HG03045 (cell line): ENCODE results near the gene ALKBH3.

Experiments used
- ATAC-seq: cut with Tn5 transposase; IDR thresholded peaks from one replicate; pipeline ENCODE4 v1.9.1; 2021; ENCODE audit warnings: mild to moderate bottlenecking, moderate library complexity; ENCODE audit not compliant: unreplicated experiment

The ALKBH3 gene

DNA sequence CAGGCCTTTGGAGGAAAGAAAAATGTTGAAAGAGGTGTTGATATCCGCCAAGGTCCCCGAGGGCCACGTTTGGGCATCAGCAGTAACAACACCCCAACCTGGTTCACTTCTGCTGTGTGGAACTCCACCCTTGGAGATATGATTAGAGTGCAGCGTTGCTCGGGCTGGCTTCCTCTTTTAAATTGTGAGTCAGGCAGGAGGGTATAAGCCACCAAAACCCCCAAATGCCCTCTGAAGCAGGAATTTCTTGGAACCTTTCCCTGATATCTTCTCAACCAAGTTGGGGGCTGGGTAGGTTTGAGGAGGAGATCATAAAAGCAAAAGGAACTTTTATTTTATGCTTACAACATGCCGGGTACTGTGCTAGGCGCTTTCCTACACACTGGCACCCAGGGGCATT, 55.4 kb downstream of the ALKBH3 start:
- no peak for ATAC-seq

DNA sequence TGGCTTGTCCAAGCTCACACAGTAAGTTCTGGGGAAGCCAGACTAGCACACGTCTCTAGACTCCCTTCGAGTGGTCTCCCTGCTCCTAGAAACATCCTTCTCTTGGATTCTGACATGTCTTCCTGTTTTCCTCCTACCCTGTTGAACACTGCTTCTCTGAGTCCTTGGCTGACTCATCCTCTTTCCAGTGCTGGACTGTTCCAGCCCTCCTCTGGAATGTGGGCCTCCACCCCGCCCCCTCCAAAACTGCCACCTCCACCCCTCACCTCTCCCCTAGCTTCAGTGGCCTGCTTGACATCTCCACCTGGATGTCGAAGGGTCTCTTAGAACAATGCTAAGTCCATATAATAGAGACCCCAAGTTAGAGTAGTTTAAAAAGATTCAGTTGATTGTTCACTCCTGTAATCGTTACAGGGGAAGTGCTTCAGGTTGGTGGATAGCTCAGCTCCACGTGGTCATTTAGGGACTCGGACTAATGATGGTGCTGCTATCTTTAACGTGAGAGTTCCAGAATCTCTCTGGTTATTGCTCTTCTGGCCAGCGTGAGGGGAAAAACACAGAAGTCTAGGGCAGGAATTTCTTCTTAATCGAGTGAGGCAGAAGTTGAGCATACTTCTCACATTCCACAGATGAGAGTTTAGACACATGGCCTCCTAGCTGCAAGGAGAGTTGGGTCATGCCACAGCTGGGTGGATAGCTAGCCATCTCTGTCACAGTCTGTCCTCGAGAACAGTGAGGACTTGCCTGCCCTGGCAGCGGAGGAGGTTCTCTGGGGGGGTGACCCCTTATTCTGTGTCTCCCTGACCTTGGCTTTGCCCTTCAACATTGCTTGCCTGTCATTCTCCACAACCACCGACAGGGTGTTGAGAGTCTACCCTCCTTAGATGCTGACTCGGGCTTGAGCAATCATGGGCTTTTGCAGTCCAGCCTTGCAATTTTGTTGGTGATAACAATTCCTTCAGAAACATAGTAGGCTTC, 57.1 kb downstream of the ALKBH3 start:
- no peak for ATAC-seq

DNA sequence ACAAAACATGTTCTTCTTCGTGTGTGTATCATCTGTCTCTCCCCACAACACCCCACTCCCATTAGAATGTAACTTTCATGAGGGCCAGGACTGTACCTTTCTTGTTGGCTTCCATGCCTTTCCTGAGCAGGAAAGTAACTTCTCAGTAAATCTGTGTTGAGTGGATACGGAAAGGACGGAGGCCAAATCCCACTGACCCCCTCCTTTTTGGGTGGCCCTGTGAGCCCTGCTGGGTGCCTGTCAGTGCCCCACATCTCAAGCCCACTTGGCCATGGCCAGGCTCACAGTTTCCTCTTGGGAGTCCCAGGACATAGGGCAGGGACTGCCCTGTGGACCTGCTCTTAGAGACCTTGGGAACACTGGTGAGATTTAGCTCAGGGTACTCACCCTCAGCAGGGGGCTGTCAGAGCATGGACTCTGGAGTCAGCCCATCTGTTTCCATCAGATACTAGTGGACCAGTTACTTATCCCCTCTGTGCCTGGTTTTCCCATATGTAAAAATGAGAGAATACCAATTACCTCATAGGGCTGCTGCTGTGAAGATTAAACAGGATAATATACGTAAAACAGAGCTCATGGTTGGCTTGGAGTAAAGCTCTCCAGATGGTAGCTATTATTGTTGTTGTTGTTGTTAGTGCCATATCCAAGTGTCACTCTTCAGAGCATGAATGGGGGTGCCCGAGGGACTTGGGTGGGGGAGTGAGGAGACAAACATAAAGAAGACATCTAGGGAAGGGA, 60.8 kb downstream of the ALKBH3 start:
- ATAC-seq: no peak

DNA sequence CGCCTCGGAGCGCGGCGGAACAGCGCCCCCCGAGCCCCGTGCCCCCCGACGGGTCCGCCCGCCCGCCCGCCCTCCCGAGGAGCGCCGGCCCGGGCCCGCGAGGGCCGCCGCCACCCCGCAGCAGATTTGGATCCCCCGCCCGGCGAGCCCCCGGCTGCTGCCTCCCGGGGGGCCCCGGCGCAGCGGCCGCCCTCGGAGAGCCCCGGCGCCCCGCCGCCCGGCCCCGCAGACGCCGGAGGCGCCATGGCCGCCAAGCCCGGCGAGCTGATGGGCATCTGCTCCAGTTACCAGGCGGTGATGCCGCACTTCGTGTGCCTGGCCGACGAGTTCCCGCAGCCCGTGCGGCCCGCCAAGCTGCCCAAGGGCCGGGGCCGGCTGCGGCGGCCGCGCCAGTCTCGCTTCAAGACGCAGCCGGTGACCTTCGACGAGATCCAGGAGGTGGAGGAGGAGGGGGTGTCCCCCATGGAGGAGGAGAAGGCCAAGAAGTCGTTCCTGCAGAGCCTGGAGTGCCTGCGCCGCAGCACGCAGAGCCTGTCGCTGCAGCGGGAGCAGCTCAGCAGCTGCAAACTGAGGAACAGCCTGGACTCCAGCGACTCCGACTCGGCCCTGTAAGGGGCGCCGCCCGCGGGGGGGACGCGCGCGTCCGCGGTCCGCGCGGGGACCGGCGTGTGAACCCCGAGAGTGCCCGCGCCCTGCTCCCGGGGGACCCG, 62.2 kb downstream of the ALKBH3 start:
- no peak for ATAC-seq

DNA sequence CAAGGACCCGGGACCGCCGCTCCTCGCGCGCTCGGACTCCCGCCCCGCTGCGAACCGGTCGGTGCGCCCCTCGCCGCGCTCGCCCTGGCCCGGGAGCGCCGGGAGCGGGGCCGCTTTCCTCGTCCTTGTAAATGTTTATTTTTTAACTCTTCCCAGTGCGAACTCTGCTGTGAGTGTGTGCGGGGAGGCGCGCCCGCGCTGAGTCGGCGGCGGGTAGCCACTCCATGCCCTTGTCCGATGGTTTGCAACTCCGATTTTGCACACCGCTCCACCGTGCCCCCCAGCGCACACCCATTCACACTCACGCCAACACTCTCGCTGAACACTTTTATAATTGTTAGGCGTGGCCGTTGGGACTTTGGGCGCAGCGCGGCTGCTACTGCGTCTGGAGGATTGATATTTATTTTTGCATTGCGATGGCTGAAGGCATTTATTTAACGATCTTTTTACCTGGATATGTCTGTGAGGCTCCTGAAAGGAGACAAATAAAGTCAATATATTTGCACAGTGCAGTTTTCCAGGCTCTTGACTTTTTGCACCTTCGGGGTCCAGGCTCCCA, 62.8 kb downstream of the ALKBH3 start:
- no peak for ATAC-seq

DNA sequence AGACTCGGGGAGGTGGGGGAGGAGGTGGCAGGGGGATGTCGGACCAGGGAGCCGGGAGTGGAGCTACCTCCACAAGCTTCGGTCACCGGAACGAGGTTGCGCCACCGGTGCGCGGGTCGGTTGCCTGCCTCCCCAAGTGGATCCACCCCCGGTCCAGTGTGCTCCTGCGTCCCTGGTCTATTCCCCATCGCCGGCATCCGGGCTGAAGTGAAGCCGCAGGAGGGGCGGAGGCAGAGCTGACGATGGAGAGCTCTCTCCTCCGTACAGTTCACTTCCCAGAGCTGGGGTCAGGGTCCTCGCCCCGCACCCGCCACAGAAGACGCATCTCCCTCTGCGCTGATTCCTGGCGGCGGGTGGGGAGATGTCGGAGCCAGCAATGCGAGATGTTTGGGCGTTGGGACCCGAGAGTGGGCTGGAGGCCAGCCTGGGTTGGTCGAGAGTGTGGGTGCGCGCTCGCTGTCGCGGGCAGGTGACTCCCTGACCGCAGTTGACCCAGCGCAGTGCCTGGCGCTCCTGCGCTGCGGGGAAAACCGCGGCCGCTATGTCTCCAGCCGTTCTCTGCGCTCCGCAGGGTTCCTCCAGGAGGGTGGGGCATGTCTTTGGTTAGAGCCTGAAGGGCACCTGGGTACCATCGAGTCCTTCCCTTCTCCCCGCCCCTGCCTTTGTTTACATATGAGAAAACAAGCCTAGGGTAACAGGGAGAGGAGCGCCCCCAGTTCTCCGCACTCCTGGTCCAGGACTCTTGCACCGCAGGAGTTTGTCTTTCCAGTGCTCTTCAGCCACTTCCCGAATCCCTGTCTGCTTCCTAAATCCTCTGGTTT, 63.5 kb downstream of the ALKBH3 start:
- ATAC-seq: no peak

DNA sequence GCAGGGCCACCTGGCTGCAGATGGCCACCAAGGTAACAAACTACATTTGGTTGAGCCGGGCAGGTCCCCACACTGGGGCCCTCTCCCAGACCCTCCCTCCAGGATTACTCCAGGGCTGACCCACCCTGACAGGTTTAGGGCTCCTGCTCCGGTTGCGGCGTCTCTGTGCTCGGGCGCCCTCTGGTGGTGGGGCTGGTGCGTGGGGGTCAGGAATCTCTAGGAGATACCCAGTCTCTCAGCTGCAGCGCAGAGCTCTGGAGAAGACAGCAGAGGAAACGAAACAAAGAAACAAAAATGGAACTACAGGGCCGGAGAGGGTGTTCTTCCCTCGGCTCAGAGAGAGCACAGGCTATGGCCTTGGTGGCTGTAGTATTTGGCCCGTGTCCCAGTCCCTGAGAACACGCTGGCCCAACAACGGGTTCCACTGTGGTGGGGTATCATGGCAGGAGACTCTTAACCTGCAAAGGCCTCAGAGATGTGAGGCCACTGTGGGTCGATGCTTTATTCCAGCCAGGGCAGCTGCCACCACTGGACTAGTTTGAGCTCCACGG, 64.2 kb downstream of the ALKBH3 start:
- ATAC-seq: no peak

DNA sequence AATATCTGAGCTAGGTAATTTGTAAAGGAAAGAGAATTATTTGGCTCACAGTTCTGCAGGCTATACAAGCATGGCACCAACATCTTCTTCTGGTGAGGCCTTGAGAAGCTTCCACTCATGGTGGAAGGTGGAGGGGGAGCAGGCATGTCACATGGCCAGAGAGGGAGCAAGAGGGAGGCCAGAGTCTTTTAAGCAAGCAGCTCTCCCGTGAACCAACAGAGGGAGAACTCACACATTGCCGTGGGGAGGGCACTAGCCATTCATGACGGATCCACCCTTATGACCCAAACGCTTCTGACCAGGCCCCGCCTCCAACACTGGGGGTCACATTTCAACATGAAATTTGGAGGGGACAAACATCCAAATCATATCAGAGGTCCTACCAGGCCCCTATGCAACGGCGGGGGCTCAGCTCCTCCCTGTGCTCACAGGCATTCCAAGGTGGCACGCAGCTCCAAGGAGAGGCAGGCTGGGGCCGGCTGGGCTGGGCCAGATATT, 66.4 kb downstream of the ALKBH3 start:
- no peak for ATAC-seq

DNA sequence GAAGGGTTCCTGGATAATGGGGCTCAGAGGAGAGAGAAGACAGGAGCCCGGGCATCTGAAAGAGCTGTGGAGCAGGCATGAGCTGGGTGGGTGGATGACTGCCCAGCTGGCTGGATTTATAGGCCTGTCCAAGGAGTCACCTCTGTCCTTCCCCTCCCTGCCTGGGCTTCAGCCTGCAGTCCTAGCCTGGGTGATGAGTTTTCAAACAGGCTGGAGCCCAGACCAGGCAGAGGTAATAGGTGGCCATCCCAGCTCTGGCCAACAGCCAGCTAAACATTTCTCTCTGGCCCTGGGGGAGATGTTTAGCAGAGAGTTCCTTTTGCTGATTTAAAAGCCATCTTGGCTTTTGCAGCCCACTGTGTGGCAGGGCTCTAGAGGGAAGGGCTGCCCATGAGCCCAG, 67.2 kb downstream of the ALKBH3 start:
- ATAC-seq: no peak

DNA sequence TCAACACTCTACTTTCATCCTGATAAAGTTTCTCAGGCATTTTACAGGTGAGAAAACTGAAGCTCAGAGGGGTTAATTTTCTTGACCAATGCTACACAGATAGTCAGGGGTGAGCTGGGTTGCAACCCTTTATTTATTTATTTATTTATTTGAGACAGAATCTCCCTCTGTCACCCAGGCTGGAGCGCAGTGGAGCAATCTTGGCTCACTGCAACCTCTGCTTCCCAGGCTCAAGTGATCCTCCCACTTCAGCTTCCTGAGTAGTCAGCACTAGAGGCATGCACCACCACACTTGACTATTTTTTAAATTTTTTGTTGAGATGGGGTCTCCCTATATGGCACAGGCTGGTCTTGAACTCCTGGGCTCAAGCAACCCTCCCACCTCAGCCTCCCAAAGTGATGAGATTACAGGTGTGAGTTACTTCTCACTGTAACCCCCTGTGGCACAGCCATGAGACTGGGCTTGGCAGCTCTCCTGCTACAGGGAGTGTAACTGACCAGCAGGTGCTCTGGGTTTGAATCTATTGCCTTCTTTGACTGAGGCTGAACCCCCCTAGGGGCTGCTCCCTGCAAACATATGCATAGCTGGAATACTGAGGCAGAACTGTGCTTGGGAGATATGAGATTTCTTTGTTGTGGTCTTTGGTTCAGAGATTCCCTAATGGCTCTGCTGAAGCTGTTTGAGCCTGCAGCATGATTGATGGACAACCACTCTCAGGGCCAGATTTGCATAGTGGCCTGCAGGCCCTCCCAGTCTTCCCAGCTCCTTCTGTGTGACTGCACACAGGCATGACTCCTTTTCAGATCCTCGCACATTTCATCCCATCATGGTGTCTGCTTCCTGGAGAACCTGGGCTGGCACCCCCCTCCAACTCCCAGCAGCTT, 68.0 kb downstream of the ALKBH3 start:
- no peak for ATAC-seq

DNA sequence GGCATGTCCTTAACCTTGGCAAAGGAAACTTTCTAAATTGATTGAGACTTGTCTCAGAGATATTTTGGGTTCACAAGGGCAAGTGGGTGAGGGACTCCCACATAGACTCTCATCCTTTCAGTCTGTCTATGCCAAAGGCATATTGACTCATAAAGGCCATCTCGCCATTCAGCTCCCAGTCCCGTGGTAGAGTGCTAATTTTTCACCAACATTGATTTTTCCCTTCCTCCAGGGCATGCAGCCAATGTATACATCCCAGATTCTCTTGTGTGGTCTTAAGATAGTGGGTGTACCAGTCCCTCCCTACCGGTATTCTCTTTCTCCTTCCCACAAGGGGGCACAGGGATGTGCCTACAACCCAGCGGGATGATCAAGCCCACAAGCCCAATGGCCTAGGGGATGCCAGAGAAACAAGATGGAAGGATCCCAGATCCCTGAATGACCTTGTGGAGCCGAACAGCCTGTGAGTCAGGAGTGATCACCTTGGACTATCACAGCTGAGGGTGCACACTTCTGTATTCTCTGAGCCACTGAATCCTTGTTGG, 69.8 kb downstream of the ALKBH3 start:
- no peak for ATAC-seq

DNA sequence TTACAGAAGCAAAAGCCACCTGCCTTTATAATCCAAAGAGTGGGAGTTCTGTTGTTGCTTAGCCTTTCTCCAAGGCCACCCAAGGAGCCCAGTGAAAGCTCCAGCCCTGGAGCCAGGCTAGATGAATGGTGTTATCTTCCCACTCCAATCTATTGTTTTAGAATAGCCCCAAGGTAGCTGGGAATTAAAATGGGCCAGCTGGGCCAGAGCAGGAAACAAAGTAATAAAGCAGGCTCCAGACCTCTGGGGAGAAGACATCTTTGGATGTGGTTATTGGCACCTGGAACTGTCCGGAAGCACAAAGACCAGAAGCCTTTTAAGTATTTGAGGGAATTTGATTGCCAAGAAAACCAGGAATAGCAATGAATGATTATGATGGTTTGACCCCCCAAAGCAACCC, 70.6 kb downstream of the ALKBH3 start:
- ATAC-seq: no peak

DNA sequence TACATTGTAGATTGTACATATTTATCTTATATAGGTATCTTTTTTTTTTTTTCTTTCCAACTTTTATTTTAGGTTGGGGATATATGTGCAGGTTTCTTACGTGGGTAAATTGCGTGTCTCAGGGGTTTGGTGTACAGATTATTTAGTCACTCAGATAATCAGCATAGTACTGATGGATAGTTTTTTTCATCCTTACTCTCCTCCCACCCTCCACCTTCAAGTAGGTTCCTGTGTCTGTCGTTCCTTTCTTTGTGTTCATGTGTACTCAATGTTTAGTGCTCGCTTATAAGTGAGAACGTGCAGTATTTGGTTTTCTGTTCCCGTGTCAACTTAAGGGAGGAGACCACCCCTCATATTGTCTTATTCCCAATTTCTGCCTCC, 71.4 kb downstream of the ALKBH3 start:
- ATAC-seq: no peak

DNA sequence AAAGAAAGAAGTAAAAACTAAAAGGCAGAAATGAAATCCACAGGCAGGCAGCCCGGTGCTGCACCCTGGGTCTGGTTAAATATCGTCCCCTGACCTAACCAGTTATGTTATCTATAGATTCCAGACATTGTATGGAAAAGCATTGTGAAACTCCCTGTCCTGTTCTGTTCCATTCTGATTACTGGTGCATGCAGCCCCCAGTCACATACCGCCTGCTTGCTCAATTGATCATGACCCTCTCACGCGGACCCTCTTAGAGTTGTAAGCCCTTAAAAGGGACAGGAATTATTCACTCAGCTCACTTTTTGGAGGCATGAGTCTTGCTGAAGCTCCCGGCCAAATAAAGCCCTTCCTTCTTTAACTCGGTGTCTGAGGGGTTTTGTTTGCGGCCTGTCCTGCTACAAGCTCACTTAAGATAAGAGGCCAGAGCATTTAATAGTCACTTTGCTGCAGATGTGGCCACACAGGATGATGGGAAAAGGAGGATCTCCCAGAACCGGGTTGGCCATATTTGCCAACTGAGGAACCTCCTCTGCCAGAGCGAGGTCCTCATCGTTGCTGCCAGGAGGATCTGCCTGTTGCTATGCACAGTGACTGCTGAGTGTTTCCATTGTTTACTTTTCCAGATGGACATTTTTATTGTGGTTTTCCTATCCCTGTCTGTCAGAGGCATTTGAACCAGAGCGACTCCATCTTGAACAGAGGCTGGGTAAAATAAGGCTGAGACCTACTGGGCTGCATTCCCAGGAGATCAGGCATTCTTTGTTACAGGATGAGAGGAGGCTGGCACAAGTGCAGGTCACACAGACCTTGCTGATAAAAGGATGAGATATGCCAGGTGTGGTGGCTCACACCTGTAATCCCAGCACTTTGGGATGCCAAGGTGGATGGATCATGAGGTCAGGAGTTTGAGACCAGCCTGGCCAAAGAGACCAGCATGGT, 72.0 kb downstream of the ALKBH3 start:
- no peak for ATAC-seq

DNA sequence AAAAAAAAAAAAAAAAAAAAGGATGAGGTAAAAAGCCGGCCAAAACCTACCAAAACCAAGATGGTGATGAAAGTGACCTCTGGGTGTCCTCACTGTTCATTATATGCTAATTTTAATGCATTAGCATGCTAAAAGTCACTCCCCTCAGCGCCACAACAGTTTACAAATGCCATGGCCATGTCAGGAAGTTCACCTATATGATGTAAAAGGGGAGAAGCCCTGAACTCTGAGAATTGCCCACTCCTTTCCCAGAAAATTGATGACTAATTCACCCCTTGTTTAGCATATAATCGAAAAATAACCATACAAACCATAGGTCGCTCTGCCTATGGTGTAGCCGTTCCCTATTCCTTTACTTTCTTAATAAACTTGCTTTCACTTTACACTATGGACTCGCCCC, 72.9 kb downstream of the ALKBH3 start:
- ATAC-seq: no peak

DNA sequence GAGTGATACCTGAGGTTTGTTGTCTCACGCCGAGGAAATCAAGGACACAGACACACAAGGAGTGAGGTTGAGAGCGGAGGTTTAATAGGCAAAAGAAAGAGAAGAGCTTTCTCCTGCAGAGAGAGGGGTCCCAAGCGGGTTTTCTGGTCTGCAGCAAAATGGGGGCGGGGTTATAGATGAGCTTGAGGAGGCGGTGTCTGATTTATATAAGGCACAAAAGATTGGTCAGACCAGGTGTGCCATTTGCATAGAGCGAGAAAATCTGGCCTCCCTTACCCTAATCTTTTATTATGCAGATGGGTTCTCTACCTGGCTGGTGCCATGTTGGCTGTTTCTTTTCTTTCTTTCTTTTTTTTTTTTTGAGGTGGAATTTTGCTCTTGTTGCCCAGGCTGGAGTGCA, 73.6 kb downstream of the ALKBH3 start:
- no peak for ATAC-seq

DNA sequence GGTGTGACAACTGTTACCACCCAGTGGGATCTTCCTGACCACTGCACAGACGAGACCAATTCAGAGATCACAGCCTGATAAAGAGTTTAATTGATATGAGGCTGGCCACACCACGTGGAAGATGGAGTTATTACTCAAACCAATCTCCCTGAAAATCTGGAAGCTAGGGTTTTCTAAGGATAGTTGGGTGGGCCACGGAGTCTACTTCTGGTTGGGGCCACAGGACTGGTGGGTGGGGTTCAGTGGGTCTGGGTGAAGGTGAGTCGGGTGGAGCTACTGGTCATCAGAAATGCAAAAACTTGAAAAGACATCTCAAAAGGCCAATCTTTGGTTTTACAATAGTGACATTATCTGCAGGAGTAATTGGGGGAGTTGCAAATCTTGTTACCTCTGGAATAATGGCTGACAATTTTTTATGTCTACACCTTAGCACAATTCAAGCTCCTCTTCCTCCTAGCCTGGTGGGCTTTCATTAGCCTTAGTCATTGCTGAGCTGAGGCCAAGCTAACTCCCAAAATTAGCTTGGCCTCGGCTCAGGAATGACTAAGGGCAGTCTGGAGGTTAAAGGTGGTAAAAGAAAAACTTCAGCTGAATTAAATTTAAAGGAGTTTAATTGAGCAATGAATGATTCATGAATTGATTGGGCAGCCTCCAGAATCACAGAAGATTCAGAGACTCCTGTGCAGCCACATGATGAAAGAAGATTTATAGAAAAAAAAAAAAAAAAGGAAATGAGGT, 74.9 kb downstream of the ALKBH3 start:
- no peak for ATAC-seq
